Neuron (in vitro differentiated cells): Measurements from ENCODE around the gene DCAF6.

Experiments used
- H2AFZ ChIP-seq: one replicate; pipeline ENCODE4 v1.6.1; 2013; ENCODE audit warnings: low read depth, mild to moderate bottlenecking, inconsistent platforms, low read length, moderate library complexity
- H3K27me3 ChIP-seq: one replicate; pipeline ENCODE4 v1.6.1; 2013; ENCODE audit warnings: low read length; ENCODE audit not compliant: insufficient read depth
- H3K36me3 ChIP-seq: one replicate; pipeline ENCODE4 v1.6.1; 2013; ENCODE audit warnings: low read length; ENCODE audit not compliant: insufficient read depth
- H3K4me1 ChIP-seq: one replicate; pipeline ENCODE4 v1.6.1; 2013; ENCODE audit warnings: low read length; ENCODE audit not compliant: insufficient read depth
- H3K4me3 ChIP-seq: 2 replicates; pipeline ENCODE4 v1.5.1; 2013; ENCODE audit warnings: mild to moderate bottlenecking, low read length, moderate library complexity
- H3K9me3 ChIP-seq: one replicate; pipeline ENCODE4 v1.6.1; 2013; ENCODE audit warnings: low read length

Gene DCAF6

DNA sequence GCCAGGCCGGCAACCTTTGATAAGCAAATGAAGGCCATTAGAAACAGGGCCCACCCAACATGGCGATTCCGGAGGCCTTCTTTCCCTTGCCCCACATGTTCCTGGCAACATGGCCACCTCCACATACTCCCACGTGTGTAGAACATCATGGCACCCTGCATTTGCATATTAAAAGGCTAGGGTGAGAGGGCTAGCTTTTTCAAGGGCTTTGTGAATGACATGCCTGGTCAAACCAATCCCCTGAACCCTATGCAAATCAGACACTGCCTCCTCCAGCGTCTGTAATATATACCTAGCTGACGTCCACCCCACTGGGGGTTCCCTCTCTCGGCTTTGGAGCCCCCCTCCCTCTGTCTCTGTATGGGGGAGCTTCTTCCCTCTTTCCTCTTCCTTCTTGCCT is 24.2 kb upstream of the DCAF6 start:
- Histone ChIP-seq H3K36me3 (peaks cover 2% of the 10 kb centered on the region), H3K9me3 (no peaks in the 10 kb centered on the region), H3K4me3 (no peak overlapping the region), H3K27me3 (no peaks in the 10 kb centered on the region), H2AFZ (no peak overlapping the region), H3K4me1 (no peaks in the 10 kb centered on the region)

- H3K9me3 ChIP-seq, result no peaks in the 10 kb centered on the region
- H3K36me3 ChIP-seq, result peaks cover 5% of the 10 kb centered on the region
- no peak within 1 kb of the TSS for H2AFZ ChIP-seq
- H3K4me1 ChIP-seq, result no peaks in the 10 kb centered on the region
- no peaks in the 10 kb centered on the region for H3K27me3 ChIP-seq
- H3K4me3 ChIP-seq, result no peak within 1 kb of the TSS
These were observed 22.5 kb upstream of the DCAF6 start, which contains the start of gene ADCY10 for GRCh38 chr1:167913895-167914496. Gene ADCY10, minus strand, starts transcription at chr1:167914134. Its CDS starts 8,994 bp downstream, at chr1:167905140.

DNA sequence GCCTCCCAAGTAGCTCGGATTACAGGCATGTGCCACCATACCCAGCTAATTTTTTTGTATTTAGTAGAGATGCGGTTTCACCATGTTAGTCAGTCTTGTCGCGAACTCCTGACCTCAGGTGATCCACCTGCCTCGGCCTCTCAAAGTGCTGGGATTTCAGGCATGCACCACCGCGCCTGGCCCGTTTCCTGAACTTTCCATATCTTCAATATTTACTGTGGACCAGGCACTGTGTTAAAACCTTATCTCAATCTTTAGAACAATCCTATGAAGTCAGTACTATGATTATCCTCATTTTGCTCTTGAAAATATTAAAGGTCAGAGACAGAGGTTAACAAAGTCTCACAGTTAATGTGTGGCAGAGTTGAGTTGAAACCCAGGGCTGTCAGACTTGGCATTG is 20.9 kb upstream of the DCAF6 start:
- H3K4me3 ChIP-seq, result no peak overlapping the region
- H3K27me3 ChIP-seq, result no peaks in the 10 kb centered on the region
- no peaks in the 10 kb centered on the region for H3K4me1 ChIP-seq
- no peaks in the 10 kb centered on the region for H3K9me3 ChIP-seq
- peaks cover 5% of the 10 kb centered on the region for H3K36me3 ChIP-seq
- H2AFZ ChIP-seq, result no peak overlapping the region

DNA sequence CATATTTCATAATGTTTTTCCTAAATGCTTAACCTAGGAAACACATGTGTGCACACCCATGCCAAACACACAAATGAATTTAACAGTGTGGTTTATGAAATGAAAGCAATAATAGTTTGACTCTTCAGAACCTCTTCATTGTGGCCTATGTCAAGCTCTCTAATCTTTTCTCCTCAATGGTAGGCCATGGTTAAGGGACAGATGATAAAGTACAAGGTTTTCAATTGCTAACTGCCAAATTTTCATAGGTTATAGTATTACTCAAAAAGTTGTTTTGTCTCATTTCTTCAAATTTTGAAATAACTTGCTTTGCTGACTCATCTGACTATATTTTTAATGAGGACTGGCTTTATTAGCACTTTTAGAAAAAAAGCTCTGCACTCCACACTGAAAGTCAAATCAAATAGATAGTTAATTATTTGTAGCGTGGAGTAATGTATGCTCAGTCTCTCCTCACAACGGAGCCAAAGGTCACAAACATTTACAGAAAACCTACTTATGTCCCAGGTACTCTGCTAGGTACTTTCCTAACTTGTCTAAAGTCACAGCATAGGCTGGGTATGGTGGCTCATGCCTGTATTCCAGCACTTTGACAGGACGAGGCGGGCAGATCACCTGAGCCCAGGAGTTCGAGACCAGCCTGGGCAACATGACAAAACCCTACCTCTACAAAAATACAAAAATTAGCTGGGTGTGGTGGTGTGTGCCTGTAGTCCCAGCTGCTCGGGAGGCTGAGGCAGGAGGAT is 19.5 kb upstream of the DCAF6 start:
- Histone ChIP-seq H3K4me1 (no peaks in the 10 kb centered on the region), H3K36me3 (peaks cover 5% of the 10 kb centered on the region), H2AFZ (no peak overlapping the region), H3K9me3 (no peaks in the 10 kb centered on the region), H3K27me3 (no peaks in the 10 kb centered on the region), H3K4me3 (no peak overlapping the region)

GRCh38 chr1:167922023-167922422 is 14.5 kb upstream of the DCAF6 start:
- Histone ChIP-seq H3K36me3 (peaks cover 4% of the 10 kb centered on the region), H3K27me3 (no peaks in the 10 kb centered on the region), H3K9me3 (no peaks in the 10 kb centered on the region), H2AFZ (no peak overlapping the region), H3K4me3 (no peak overlapping the region), H3K4me1 (no peaks in the 10 kb centered on the region)

- no peaks in the 10 kb centered on the region for H3K4me1 ChIP-seq
- no peak overlapping the region for H3K4me3 ChIP-seq
- no peak overlapping the region for H2AFZ ChIP-seq
- H3K9me3 ChIP-seq, result no peaks in the 10 kb centered on the region
- H3K36me3 ChIP-seq, result peaks cover 3% of the 10 kb centered on the region
- no peaks in the 10 kb centered on the region for H3K27me3 ChIP-seq
These were observed 13.8 kb upstream of the DCAF6 start for GRCh38 chr1:167922611-167923074.

GRCh38 chr1:167923324-167924056 is 13.0 kb upstream of the DCAF6 start:
- Histone ChIP-seq H3K27me3 (no peaks in the 10 kb centered on the region), H3K9me3 (no peaks in the 10 kb centered on the region), H3K4me1 (no peaks in the 10 kb centered on the region), H3K4me3 (no peak overlapping the region), H2AFZ (no peak overlapping the region), H3K36me3 (no peaks in the 10 kb centered on the region)

GRCh38 chr1:167924102-167924501 is 12.4 kb upstream of the DCAF6 start:
- H3K27me3 ChIP-seq, result no peaks in the 10 kb centered on the region
- H3K4me1 ChIP-seq, result no peaks in the 10 kb centered on the region
- H2AFZ ChIP-seq, result no peak overlapping the region
- H3K4me3 ChIP-seq, result no peak overlapping the region
- no peaks in the 10 kb centered on the region for H3K9me3 ChIP-seq
- no peaks in the 10 kb centered on the region for H3K36me3 ChIP-seq

GRCh38 chr1:167924543-167925231 is 11.8 kb upstream of the DCAF6 start:
- Histone ChIP-seq H3K4me1 (no peaks in the 10 kb centered on the region), H2AFZ (no peak overlapping the region), H3K36me3 (no peaks in the 10 kb centered on the region), H3K9me3 (no peaks in the 10 kb centered on the region), H3K27me3 (no peaks in the 10 kb centered on the region), H3K4me3 (no peak overlapping the region)

GRCh38 chr1:167926486-167926997 is 9.9 kb upstream of the DCAF6 start:
- no peaks in the 10 kb centered on the region for H3K36me3 ChIP-seq

GRCh38 chr1:167927046-167927754 is 9.3 kb upstream of the DCAF6 start:
- Histone ChIP-seq H3K4me3 (no peak overlapping the region), H3K36me3 (no peaks in the 10 kb centered on the region), H3K9me3 (no peaks in the 10 kb centered on the region), H3K27me3 (no peaks in the 10 kb centered on the region), H2AFZ (no peak overlapping the region), H3K4me1 (no peaks in the 10 kb centered on the region)

More at GRCh38 chr1:167926486-167926997, 9.9 kb upstream of the DCAF6 start:
- Histone ChIP-seq H2AFZ (no peak overlapping the region), H3K4me3 (no peak overlapping the region), H3K9me3 (no peaks in the 10 kb centered on the region), H3K4me1 (no peaks in the 10 kb centered on the region), H3K27me3 (no peaks in the 10 kb centered on the region)

GRCh38 chr1:167928457-167928852 is 8.0 kb upstream of the DCAF6 start:
- H3K4me3 ChIP-seq, result no peak overlapping the region
- no peaks in the 10 kb centered on the region for H3K4me1 ChIP-seq
- no peaks in the 10 kb centered on the region for H3K27me3 ChIP-seq
- no peaks in the 10 kb centered on the region for H3K9me3 ChIP-seq
- H2AFZ ChIP-seq, result no peak overlapping the region
- no peaks in the 10 kb centered on the region for H3K36me3 ChIP-seq
